Measurements from ENCODE around the gene FAF1. TPM values are rescaled to one million over a fixed set of nuclear protein-coding genes. Genes with fewer than 3 reads are reported as not detected.

The FAF1 gene
- total and polyA plus RNA-seq, 8 donors: 20.1 to 144 (median 27.4) TPM

- TF ChIP-seq POLR2AphosphoS5 (IDR thresholded peaks at IDR 0.05): peak; percentile 10 to 19 (median 18)
- TF ChIP-seq POLR2A (IDR thresholded peaks at IDR 0.05): no peak
- TF ChIP-seq EP300 (IDR thresholded peaks at IDR 0.05): no peak
- TF ChIP-seq CTCF (IDR thresholded peaks at IDR 0.05): no peak
- Histone ChIP-seq H3K9me3 (no peaks in the 10 kb centered on the region), H3K4me1 (peaks cover 0 to 27% (median 18%) of the 10 kb centered on the region in 4 donors), H3K4me3 (peak overlapping the region; percentile 76 to 97 (median 84)), H3K36me3 (no peaks in the 10 kb centered on the region), H3K27me3 (peaks cover 0 to 31% (median 13%) of the 10 kb centered on the region in 3 donors), H3K27ac (peak overlapping the region; percentile 79 to 94 (median 89))
- intact Hi-C loops (cut with DNase I; ENCODE audit: low total_unique reads): no loop called here
- 3 to 12% (median 6%) methylated on average over 18 to 42 of the region's 42 CpGs for WGBS, 5 donors
- DNase-seq: peak; percentile 61 to 73
These were observed 18.2 kb upstream of the FAF1 start for GRCh38 chr1:50978144-50978851.

- Histone ChIP-seq H3K9me3 (no peaks in the 10 kb centered on the region), H3K36me3 (no peaks in the 10 kb centered on the region), H3K27ac (peak overlapping the region; percentile 84 to 94 (median 89)), H3K4me3 (peak overlapping the region; percentile 76 to 97 (median 84)), H3K4me1 (peaks cover 0 to 27% (median 18%) of the 10 kb centered on the region in 4 donors), H3K27me3 (peaks cover 0 to 31% (median 13%) of the 10 kb centered on the region in 3 donors)
- TF ChIP-seq EP300 (IDR thresholded peaks at IDR 0.05) (no peak), POLR2AphosphoS5 (IDR thresholded peaks at IDR 0.05) (no peak), CTCF (IDR thresholded peaks at IDR 0.05) (no peak), POLR2A (IDR thresholded peaks at IDR 0.05) (no peak)
- peak; percentile 57 to 64 for DNase-seq
- 0 to 2% (median 1%) methylated on average over 33 to 61 of the region's 63 CpGs for WGBS, 5 donors
- intact Hi-C loops (cut with DNase I; ENCODE audit: low total_unique reads): no loop called here
These were observed 17.6 kb upstream of the FAF1 start for GRCh38 chr1:50977575-50978143.

GRCh38 chr1:50976890-50977574, 17.0 kb upstream of the FAF1 start:
- peaks cover 0 to 31% (median 13%) of the 10 kb centered on the region in 3 donors for H3K27me3 ChIP-seq
- peaks cover 0 to 28% (median 18%) of the 10 kb centered on the region in 4 donors for H3K4me1 ChIP-seq
- H3K27ac ChIP-seq: peak overlapping the region; percentile 84 to 94 (median 89)
- WGBS, 5 donors: 3 to 5% (median 4%) methylated on average over 26 of the region's 26 CpGs
- peak in 1 of 2 donors; percentile 40 for DNase-seq
- no peaks in the 10 kb centered on the region for H3K9me3 ChIP-seq
- TF ChIP-seq POLR2A (IDR thresholded peaks at IDR 0.05) (no peak), POLR2AphosphoS5 (IDR thresholded peaks at IDR 0.05) (no peak)
- peak overlapping the region; percentile 76 to 97 (median 84) for H3K4me3 ChIP-seq
- intact Hi-C loops (cut with DNase I; ENCODE audit: low total_unique reads): no loop called here
- no peaks in the 10 kb centered on the region for H3K36me3 ChIP-seq

- no peak for DNase-seq
- H3K27me3 ChIP-seq: peaks cover 0 to 31% (median 13%) of the 10 kb centered on the region in 3 donors
- peak overlapping the region; percentile 76 to 97 (median 84) for H3K4me3 ChIP-seq
- intact Hi-C loops (cut with DNase I; ENCODE audit: low total_unique reads): no loop called here
- TF ChIP-seq CTCF (IDR thresholded peaks at IDR 0.05) (no peak), POLR2AphosphoS5 (IDR thresholded peaks at IDR 0.05) (no peak), EP300 (IDR thresholded peaks at IDR 0.05) (no peak), POLR2A (IDR thresholded peaks at IDR 0.05) (no peak)
- 43 to 60% (median 52%) methylated on average over 19 of the region's 19 CpGs for WGBS, 5 donors
- no peaks in the 10 kb centered on the region for H3K9me3 ChIP-seq
- peak overlapping the region in 4 of 5 donors; percentile 87 to 94 (median 90) for H3K27ac ChIP-seq
- no peaks in the 10 kb centered on the region for H3K36me3 ChIP-seq
- H3K4me1 ChIP-seq: peaks cover 0 to 35% (median 18%) of the 10 kb centered on the region in 4 donors
These were observed 16.2 kb upstream of the FAF1 start for GRCh38 chr1:50976111-50976889.
